Activated T-cell treated with anti-CD3 and anti-CD28 coated beads, Interleukin-2, amount 50 U/mL, for 24 hours (primary cell): Measurements from ENCODE around the gene TTPAL.

ENCODE experiments used
- DNase-seq: peaks from one replicate; pipeline ENCODE4 v3.0.0-alpha.2; 2020
- H3K27ac Mint-ChIP-seq: 2 replicates; pipeline ENCODE4 v1.8.0; 2020; ENCODE audit warnings: mild to moderate bottlenecking, mixed read lengths
- H3K27me3 Mint-ChIP-seq: 2 replicates; pipeline ENCODE4 v1.8.0; 2020; ENCODE audit warnings: mixed read lengths
- H3K36me3 Mint-ChIP-seq: 2 replicates; pipeline ENCODE4 v1.8.0; 2020; ENCODE audit warnings: low read depth, mixed read lengths
- H3K4me1 Mint-ChIP-seq: 2 replicates; pipeline ENCODE4 v1.8.0; 2020; ENCODE audit warnings: low read depth, mixed read lengths
- H3K4me3 Mint-ChIP-seq: 2 replicates; pipeline ENCODE4 v1.8.0; 2020; ENCODE audit warnings: mild to moderate bottlenecking, moderate library complexity, mixed read lengths
- H3K9me3 Mint-ChIP-seq: 2 replicates; pipeline ENCODE4 v1.8.0; 2020; ENCODE audit warnings: mixed read lengths

Gene TTPAL

DNA sequence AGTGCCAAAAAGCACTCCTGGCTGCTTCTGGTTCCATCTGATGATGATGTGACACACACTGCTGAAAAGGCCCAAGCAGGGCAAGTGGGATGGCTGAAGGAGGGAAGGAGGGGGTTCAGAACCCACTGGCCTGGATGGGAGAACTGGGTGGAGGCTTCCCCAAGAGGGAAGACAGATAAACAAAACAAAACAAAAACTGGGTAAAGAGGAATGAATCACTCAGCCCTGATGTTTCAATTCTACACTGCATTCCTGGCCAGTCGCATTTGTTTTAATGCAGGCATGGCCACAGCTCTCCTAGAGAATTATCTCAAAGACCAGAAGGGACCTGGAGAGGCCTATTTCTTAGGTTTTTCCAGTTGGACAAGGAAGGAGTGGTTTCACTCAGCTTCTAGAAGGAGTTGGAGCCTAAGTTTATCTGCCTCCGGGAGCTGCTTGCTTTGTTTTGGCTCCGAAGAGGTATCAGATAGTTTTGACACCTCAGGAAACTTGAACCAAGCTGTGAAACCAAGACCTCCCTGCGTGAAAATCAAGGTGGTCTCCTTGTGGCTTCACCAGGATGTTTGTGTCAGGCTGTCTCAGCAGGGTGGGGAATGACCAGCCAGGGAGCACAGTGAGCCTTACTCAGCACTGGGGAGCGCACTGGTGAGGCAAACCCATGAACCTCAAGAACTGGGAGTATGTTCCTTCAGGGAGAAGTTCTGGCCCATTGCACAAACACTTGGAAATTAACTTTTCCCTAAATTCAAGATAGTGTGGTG, 16.1 kb downstream of the TTPAL start:
- H3K4me1 Mint-ChIP-seq, result peaks cover 58% of the 10 kb centered on the region
- H3K27me3 Mint-ChIP-seq, result no peaks in the 10 kb centered on the region
- H3K27ac Mint-ChIP-seq, result peak overlapping the region; percentile 88
- no peak for DNase-seq
- H3K36me3 Mint-ChIP-seq, result peaks cover 95% of the 10 kb centered on the region
- no peaks in the 10 kb centered on the region for H3K9me3 Mint-ChIP-seq
- H3K4me3 Mint-ChIP-seq, result no peak overlapping the region

DNA sequence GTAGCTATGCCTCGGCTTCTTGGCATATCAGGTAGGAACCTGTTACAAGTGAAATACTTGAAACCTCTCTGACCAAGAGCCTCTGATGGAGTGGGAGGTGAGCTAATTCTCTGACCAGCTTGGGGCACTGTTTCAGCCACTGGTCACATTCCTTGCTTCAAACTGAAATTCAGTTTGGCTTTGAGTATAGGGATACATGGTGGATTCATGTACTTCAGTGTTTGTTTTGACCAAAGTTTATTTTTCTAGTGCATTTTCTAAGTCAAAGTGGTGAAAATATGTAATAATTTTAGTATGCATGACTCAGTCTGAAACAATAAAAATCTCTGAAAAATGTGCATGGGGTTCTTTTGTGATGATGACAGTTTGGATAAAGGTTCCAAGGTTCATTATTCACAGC, 18.6 kb downstream of the TTPAL start:
- Mint-ChIP-seq H3K4me1 (peaks cover 72% of the 10 kb centered on the region), H3K36me3 (peaks cover 94% of the 10 kb centered on the region), H3K27ac (peak overlapping the region; percentile 93), H3K4me3 (no peak overlapping the region), H3K9me3 (no peaks in the 10 kb centered on the region), H3K27me3 (no peaks in the 10 kb centered on the region)
- DNase-seq, result no peak

DNA sequence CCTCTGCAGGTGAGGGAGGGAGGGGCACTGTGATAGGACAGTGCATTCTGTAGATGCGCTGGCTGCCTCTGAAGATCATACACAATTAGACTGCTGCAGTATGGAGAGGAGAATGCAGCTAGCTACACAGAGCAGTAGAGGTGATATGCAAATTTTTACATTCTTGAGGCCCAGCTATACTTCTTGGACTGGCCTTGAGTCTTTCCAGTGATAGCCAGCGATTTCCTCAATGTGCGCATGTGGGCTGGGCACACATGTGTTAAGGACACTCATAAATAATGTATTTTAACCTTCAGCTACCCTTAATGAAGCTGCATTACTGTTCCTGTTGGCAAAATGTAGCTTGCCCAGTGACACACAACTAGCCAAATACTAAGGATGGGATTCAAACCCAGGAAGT, 19.0 kb downstream of the TTPAL start:
- no peaks in the 10 kb centered on the region for H3K27me3 Mint-ChIP-seq
- H3K4me3 Mint-ChIP-seq, result no peak overlapping the region
- DNase-seq, result no peak
- H3K36me3 Mint-ChIP-seq, result peaks cover 94% of the 10 kb centered on the region
- peaks cover 68% of the 10 kb centered on the region for H3K4me1 Mint-ChIP-seq
- H3K9me3 Mint-ChIP-seq, result no peaks in the 10 kb centered on the region
- H3K27ac Mint-ChIP-seq, result peak overlapping the region; percentile 93

DNA sequence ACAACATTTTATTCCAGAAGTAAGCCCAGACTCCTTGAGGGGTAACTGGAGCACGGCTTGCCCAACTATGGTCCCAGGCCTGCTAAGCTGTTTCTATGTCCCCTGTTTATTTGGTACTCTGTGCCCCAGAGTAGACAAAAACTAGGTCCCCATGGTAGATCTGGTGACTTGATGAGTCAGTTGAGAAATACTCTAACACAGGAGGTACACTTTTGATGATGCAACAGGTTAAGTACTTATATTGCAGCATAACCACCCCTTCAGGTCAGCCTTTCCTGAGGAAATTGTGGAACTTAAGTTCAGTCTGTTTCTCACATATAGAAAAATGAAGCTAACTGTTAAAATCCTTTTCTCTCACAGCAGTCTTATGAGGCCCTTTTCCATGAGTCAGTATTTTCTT, 19.6 kb downstream of the TTPAL start:
- H3K4me1 Mint-ChIP-seq, result peaks cover 63% of the 10 kb centered on the region
- no peak for DNase-seq
- no peak overlapping the region for H3K4me3 Mint-ChIP-seq
- peaks cover 94% of the 10 kb centered on the region for H3K36me3 Mint-ChIP-seq
- peak overlapping the region; percentile 93 for H3K27ac Mint-ChIP-seq
- no peaks in the 10 kb centered on the region for H3K9me3 Mint-ChIP-seq
- H3K27me3 Mint-ChIP-seq, result no peaks in the 10 kb centered on the region

DNA sequence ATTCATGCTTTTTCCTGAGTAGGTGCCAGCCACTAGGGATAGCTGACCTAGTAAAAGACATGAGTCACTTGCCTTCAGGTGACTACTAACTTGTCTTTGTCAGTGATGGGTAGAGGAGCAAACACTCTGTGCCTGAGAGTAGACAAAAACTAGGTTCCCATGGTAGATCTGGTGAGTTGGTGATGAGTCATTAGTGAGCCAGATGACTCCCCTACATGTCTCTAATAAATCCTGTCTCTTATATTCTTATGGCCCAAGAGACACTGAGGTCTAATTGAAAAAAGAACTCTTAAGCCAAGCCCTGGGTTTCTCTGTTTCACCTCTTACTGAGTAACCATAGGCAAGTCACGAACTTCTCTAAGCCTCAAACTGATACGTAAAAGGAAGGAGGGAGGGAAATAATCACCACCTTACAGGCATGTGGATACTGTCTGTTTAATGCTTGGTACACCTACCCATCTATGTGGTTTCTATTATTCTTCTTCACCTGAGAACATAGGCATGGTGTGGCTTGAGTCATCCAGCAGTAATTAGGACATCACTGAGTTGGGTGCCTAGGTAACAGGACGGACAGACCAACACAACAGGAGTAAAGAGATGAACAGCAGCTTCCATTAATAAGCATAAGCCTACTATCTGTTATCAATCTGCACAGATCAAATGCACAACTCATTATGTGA, 20.3 kb downstream of the TTPAL start:
- Mint-ChIP-seq H3K4me3 (no peak overlapping the region), H3K27me3 (no peaks in the 10 kb centered on the region), H3K9me3 (no peaks in the 10 kb centered on the region), H3K4me1 (peaks cover 60% of the 10 kb centered on the region), H3K27ac (peak overlapping the region; percentile 93), H3K36me3 (peaks cover 96% of the 10 kb centered on the region)
- no peak for DNase-seq

DNA sequence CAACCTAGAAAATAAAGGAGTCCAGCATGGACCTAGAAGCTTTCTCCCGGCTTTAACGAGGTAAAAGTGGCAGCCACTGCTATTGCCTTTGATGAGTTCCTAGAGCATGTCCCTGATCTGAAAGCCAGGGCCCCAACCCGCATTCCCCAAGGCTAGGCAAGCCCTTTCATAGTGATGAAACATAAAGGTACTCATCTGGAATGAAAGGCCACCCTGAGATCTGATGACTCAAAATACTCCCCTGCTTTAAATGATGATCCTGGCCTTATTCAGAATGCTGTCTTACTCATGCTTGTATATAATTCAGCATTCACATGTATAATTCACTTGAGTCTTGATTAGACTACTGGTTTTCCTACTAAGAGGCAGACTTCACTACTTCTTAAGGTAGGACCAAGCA, 21.3 kb downstream of the TTPAL start:
- Mint-ChIP-seq H3K36me3 (peaks cover 96% of the 10 kb centered on the region), H3K4me1 (peaks cover 51% of the 10 kb centered on the region), H3K9me3 (no peaks in the 10 kb centered on the region), H3K4me3 (no peak overlapping the region), H3K27me3 (no peaks in the 10 kb centered on the region), H3K27ac (peak overlapping the region; percentile 93)
- peak; percentile 48 for DNase-seq

DNA sequence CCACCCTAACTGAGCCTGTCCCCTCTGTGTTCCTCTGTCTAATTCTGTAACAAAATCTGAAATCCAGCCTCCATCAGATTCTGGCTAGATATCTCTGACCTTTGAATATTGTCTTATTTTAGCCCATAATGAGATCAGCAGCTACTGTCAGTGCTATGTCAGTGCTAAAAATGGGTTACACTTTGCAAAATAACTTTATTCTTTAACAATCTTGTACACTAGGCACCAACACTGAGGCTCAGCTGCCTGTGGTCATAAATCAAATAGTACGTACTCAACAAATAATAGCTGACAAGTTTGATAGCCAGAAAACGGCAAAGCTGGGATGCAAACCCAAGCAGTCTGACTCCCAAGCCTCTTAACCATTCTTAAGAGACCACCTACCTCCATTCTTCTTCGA, 22.1 kb downstream of the TTPAL start:
- no peaks in the 10 kb centered on the region for H3K9me3 Mint-ChIP-seq
- H3K27me3 Mint-ChIP-seq, result no peaks in the 10 kb centered on the region
- H3K4me1 Mint-ChIP-seq, result peaks cover 46% of the 10 kb centered on the region
- peaks cover 95% of the 10 kb centered on the region for H3K36me3 Mint-ChIP-seq
- DNase-seq, result no peak
- H3K4me3 Mint-ChIP-seq, result no peak overlapping the region
- H3K27ac Mint-ChIP-seq, result peak overlapping the region; percentile 93

DNA sequence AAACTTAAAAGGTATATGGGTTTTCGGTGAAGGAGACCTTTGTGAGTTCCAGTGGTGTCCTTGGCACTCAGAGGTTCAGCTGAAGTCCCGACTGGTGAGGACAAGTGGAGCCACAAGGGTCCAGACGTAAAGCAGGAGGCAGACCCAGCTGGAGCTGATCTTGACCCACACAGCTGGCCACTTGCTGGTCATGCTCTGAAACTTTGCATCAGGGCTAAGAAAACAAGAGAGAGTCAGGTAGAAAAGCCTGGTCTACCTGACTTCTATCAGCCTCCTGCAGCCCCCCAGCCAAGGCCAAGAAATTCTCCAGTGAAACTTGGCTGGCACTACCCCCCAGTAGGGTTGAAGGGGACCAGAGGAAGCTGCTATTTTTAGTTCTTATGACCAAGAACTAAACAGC, 24.5 kb downstream of the TTPAL start:
- no peak for DNase-seq
- peaks cover 30% of the 10 kb centered on the region for H3K4me1 Mint-ChIP-seq
- H3K9me3 Mint-ChIP-seq, result no peaks in the 10 kb centered on the region
- H3K4me3 Mint-ChIP-seq, result no peak overlapping the region
- peak overlapping the region; percentile 39 for H3K27ac Mint-ChIP-seq
- no peaks in the 10 kb centered on the region for H3K27me3 Mint-ChIP-seq
- peaks cover 93% of the 10 kb centered on the region for H3K36me3 Mint-ChIP-seq

DNA sequence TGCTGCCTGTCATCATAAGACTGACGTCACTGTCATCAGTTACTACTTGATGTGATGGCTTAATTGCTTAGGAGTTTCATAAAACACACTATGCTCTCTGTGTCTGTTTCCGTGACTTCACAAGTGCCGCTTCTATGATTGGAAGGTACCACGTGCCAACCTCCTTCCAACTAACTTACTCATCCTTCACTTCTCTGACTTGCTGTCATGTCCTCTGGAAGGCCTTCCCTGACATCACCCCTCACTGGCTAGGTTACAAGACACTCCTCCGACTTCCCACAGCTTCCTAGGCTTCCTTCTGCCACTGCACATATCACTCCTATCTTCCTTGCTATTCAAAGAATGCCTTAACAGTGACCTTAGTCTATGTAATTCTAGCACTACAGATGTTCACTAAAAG, 25.8 kb downstream of the TTPAL start:
- Mint-ChIP-seq H3K27ac (peak overlapping the region; percentile 29), H3K27me3 (no peaks in the 10 kb centered on the region), H3K36me3 (peaks cover 83% of the 10 kb centered on the region), H3K4me1 (peaks cover 18% of the 10 kb centered on the region), H3K9me3 (no peaks in the 10 kb centered on the region), H3K4me3 (no peak overlapping the region)
- DNase-seq, result no peak

DNA sequence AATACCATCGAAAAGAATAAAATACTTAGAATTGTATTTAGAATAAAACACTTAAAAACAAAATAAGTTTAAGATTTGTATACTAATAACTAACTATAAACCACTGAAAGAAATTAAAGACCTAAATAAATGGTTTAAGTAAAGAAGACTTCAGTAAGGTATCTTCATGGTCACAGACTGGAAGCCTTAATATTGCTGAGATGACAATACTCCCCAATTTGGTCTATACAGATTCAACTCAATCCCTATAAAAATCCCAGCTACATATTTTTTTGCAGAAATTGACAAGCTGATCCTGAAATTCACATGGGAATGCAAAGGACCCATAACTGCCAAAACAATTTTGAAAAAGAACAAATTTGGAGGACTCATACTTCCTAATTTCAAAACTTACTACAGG, 27.3 kb downstream of the TTPAL start:
- no peak overlapping the region for H3K4me3 Mint-ChIP-seq
- H3K9me3 Mint-ChIP-seq, result no peaks in the 10 kb centered on the region
- no peaks in the 10 kb centered on the region for H3K27me3 Mint-ChIP-seq
- DNase-seq, result no peak
- H3K36me3 Mint-ChIP-seq, result peaks cover 81% of the 10 kb centered on the region
- H3K4me1 Mint-ChIP-seq, result peaks cover 4% of the 10 kb centered on the region
- H3K27ac Mint-ChIP-seq, result no peak overlapping the region

DNA sequence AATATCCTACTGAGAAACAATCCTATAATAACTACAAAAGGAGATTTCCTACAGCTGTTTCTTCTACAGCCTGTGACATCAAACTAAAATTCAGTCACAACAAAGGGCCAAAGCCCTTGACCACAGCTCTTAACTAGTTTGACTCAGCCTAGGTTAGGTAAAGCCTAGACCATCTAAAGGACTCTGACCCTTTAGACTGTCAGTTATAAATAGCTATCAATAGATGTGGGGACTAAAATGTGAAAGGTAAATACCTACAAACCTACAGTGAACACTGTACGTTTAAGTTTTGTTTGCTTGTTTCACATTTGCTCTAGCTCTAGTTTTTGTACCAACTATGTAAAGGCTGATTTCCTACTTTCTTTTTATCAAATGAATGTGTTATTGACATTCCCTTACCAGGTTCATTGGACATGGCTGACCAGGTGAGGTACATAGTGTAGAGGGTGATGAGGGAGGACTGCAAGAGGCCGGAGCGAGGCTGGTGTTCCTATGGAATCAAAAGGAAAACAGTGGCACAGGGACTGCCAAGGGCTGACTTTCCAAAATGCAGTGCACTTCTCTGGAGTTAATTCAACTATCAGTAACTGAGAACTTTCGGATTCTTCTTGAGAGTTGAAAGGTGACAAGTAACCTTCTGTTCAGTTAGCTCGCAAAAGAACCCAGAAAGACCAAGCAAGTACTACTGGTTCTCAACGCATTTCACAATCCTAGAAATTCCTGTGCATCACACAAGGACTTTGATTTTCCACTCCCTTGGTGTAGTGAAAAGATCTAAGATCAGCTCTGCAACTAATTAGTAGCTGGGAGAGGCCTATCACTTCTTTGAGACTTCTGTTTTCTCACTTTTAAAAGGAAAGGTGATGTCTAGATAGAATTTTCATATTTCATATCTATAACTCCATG, 29.0 kb downstream of the TTPAL start:
- Mint-ChIP-seq H3K4me1 (peaks cover 1% of the 10 kb centered on the region), H3K27ac (peak overlapping the region; percentile 66), H3K9me3 (no peaks in the 10 kb centered on the region), H3K4me3 (no peak overlapping the region), H3K27me3 (no peaks in the 10 kb centered on the region), H3K36me3 (peaks cover 81% of the 10 kb centered on the region)
- DNase-seq, result no peak

DNA sequence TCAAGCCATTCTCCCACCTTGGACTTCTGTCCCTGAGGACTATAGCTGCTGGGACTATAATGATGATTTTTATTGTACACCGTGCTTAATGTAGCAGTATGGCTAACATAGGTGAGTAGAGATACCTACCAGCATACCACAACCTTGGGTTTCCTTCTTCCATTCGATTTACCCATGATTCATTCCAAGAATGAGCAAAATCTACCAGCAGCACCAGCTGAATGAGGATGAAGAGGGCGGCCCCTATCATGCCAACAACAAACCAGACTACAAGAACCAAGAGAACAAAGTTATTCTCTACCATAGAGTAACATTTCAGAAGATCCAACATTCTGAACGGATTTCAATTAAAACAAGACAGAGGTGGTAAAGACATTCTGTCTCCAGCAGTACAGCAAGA, 34.1 kb downstream of the TTPAL start:
- no peak for DNase-seq
- H3K4me3 Mint-ChIP-seq, result no peak overlapping the region
- peaks cover 22% of the 10 kb centered on the region for H3K4me1 Mint-ChIP-seq
- no peaks in the 10 kb centered on the region for H3K9me3 Mint-ChIP-seq
- no peaks in the 10 kb centered on the region for H3K27me3 Mint-ChIP-seq
- peaks cover 72% of the 10 kb centered on the region for H3K36me3 Mint-ChIP-seq
- peak overlapping the region; percentile 28 for H3K27ac Mint-ChIP-seq

DNA sequence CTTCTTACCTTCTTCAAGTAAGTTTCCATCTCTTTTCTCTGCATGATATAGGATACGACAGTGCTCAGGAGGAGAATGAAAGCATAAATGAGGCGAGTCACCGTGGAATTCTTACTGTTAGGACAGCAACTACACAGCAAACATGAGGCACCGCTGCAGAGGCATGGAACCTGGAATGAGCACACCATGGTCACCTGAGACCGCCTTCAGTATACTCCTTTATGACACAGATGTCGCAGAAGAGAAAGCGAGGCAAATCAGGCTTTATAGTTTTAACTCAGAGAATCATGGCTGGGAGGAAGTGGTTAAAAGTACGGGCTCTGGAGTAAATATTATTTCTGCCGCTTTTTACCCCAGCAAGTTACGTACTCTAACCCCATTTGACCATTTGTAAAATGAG, 38.2 kb downstream of the TTPAL start:
- H3K4me3 Mint-ChIP-seq, result no peak overlapping the region
- H3K27ac Mint-ChIP-seq, result peak overlapping the region; percentile 66
- peaks cover 64% of the 10 kb centered on the region for H3K36me3 Mint-ChIP-seq
- peaks cover 48% of the 10 kb centered on the region for H3K4me1 Mint-ChIP-seq
- no peak for DNase-seq
- H3K9me3 Mint-ChIP-seq, result no peaks in the 10 kb centered on the region
- no peaks in the 10 kb centered on the region for H3K27me3 Mint-ChIP-seq

DNA sequence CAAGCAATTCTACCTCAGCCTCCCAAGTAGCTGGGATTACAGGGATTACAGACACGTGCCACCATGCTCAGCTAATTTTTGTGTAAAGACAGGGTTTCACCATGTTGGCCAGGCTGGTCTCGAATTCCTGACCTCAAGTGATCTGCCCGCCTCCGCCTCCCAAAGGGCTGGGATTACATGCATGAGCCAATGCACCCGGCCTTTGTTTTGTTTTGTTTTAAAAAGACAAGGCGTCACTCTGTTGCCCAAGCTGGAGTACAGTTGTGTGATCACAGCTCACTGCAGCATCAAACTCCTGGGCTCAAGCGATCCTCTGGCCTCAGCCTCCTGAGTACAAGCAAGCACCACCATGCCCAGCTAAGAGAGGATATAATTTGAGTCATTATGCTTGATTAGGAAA, 40.8 kb downstream of the TTPAL start:
- H3K36me3 Mint-ChIP-seq, result peaks cover 49% of the 10 kb centered on the region
- H3K4me3 Mint-ChIP-seq, result no peak overlapping the region
- no peak for DNase-seq
- H3K4me1 Mint-ChIP-seq, result peaks cover 63% of the 10 kb centered on the region
- no peaks in the 10 kb centered on the region for H3K27me3 Mint-ChIP-seq
- no peaks in the 10 kb centered on the region for H3K9me3 Mint-ChIP-seq
- peak overlapping the region; percentile 38 for H3K27ac Mint-ChIP-seq
